HCT116 (cell line): ENCODE data around the gene CHERP. TPM values are rescaled to one million over a fixed set of nuclear protein-coding genes. Genes with fewer than 3 reads are reported as not detected.
A peak's percentile ranks its signal among the peaks of the same experiment; 100 is the strongest.
"Not testable (repeated sequence)": the region's sequence is repeated elsewhere in the genome, so short reads cannot be mapped to it uniquely, and the experiment has no call there.

Experiments
- ATAC-seq: fragments of 200-7000 bp; cut with Tn5 transposase; 2 replicates; pipeline ENCODE4 v1.9.1; 2020; ENCODE audit warnings: mild to moderate bottlenecking, moderate library complexity
- BruUV-seq: library from RNA; stranded (reverse); fragments of 400-500 nt; replicated peaks from 2 replicates; lab custom pipeline; 2021; lab: Mats Ljungman, UMichigan
- CTCF ChIA-PET: fragments of 300-600 bp; sonication (Branson Sonifier 250); formaldehyde crosslinking; loops from one replicate; lab custom pipeline; 2021; ENCODE audit warnings: antibody characterized with exemption; lab: Charles Lee
- POLR2A ChIA-PET: fragments of 300-600, 350-600 bp; sonication (Branson Sonifier 250); formaldehyde crosslinking; loops from one replicate; lab custom pipeline; 2021; ENCODE audit warnings: antibody characterized with exemption; lab: Charles Lee
- RAD21 ChIA-PET, 2 experiments: fragments of 300-600 bp; sonication (Branson Sonifier 250); formaldehyde crosslinking; loops; one replicate each; lab custom pipeline; 2023; ENCODE audit warnings: low total read pairs in 2 of 2; ENCODE audit not compliant: uncharacterized antibody in 2 of 2, unreplicated experiment in 2 of 2, low non-redundant PET in 1 of 2; lab: Charles Lee
- DNase-seq: peaks from one replicate; pipeline ENCODE4 v3.0.0-alpha.2; 2010; ENCODE audit warnings: low read depth, low spot score
- H2AFZ ChIP-seq: fragments of 200-600 bp; shearing (Covaris generic), sonication (generic); 2 replicates; pipeline ENCODE4 v1.6.1; 2017; ENCODE audit warnings: low read depth, mixed run types, mixed read lengths, antibody characterized with exemption, low read length; ENCODE audit not compliant: poor library complexity, severe bottlenecking
- H3K27ac ChIP-seq: 2 replicates; pipeline ENCODE4 v1.5.1; 2012; ENCODE audit warnings: low read depth, low read length
- H3K27me3 ChIP-seq: fragments of 200-600 bp; sonication (generic); 2 replicates; pipeline ENCODE4 v1.6.1; 2016; ENCODE audit warnings: mixed run types, low read length, mixed read lengths; ENCODE audit not compliant: insufficient read depth
- H3K36me3 ChIP-seq, 2 experiments: fragments of 200-500 bp in 1 of 2; fragments of 200-600 bp in 1 of 2; sonication (Bioruptor generic) in 1 of 2; sonication (generic) in 1 of 2; 2 replicates each; pipeline versions ENCODE4 v1.5.1 to v1.6.1; 2014 to 2016; ENCODE audit warnings: low read length in 2 of 2, inconsistent platforms in 1 of 2, mixed read lengths in 1 of 2, mixed run types in 1 of 2; ENCODE audit not compliant: insufficient read depth in 2 of 2, control insufficient read depth in 1 of 2
- H3K4me1 ChIP-seq, 2 experiments: fragments of 200-600 bp in 1 of 2; sonication (generic) in 1 of 2; 2 replicates each; pipeline versions ENCODE4 v1.5.1 to v1.6.1; 2012 to 2017; ENCODE audit warnings: low read length in 2 of 2, inconsistent platforms in 1 of 2, mild to moderate bottlenecking in 1 of 2, mixed read lengths in 1 of 2, mixed run types in 1 of 2, moderate library complexity in 1 of 2; ENCODE audit not compliant: insufficient read depth in 2 of 2, control insufficient read depth in 1 of 2
- H3K4me2 ChIP-seq: fragments of 200-600 bp; sonication (generic); 2 replicates; pipeline ENCODE4 v1.6.1; 2017; ENCODE audit warnings: mixed run types, low read length, mixed read lengths
- H3K4me3 ChIP-seq, 2 experiments: fragments of 200-600 bp in 1 of 2; sonication (generic) in 1 of 2; replicated peaks in 1 of 2; 2 replicates each; pipeline ENCODE4 v1.5.1; 2011 to 2016; ENCODE audit warnings: low read length in 2 of 2, control low read depth in 1 of 2, low read depth in 1 of 2, mild to moderate bottlenecking in 1 of 2, mixed read lengths in 1 of 2, mixed run types in 1 of 2
- H3K79me2 ChIP-seq: fragments of 200-600 bp; sonication (generic); 2 replicates; pipeline ENCODE4 v1.6.1; 2017; ENCODE audit warnings: mild to moderate bottlenecking, mixed run types, low read length, moderate library complexity, mixed read lengths; ENCODE audit not compliant: insufficient read depth
- H3K9ac ChIP-seq: fragments of 200-600 bp; sonication (generic); 2 replicates; pipeline ENCODE4 v1.6.1; 2016; ENCODE audit warnings: low read length, mixed read lengths
- H3K9me2 ChIP-seq: fragments of 200-600 bp; sonication (generic), shearing (Covaris generic); 2 replicates; pipeline ENCODE4 v1.6.1; 2017; ENCODE audit warnings: mixed run types, mild to moderate bottlenecking, moderate library complexity; ENCODE audit not compliant: insufficient read depth
- H3K9me3 ChIP-seq, 2 experiments: fragments of 200-500 bp in 1 of 2; fragments of 200-600 bp in 1 of 2; sonication (Bioruptor generic) in 1 of 2; sonication (generic) in 1 of 2; 2 replicates each; pipeline ENCODE4 v1.6.1; 2014 to 2017; ENCODE audit warnings: low read length in 2 of 2, mixed read lengths in 2 of 2, inconsistent platforms in 1 of 2, low read depth in 1 of 2, mild to moderate bottlenecking in 1 of 2, mixed run types in 1 of 2, moderate library complexity in 1 of 2; ENCODE audit not compliant: control insufficient read depth in 1 of 2, insufficient read depth in 1 of 2
- H4K20me1 ChIP-seq: fragments of 200-600 bp; sonication (generic), shearing (Covaris generic); 2 replicates; pipeline ENCODE4 v1.6.1; 2017; ENCODE audit warnings: mixed run types, mild to moderate bottlenecking, moderate library complexity; ENCODE audit not compliant: insufficient read depth
- CBX3 ChIP-seq: IDR thresholded peaks from 2 replicates; pipeline ENCODE4 v1.6.1; 2012; ENCODE audit warnings: low read depth
- CEBPB ChIP-seq: IDR thresholded peaks from 2 replicates; pipeline ENCODE4 v1.6.1; 2012; ENCODE audit warnings: low read depth
- EGR1 ChIP-seq: IDR thresholded peaks from 2 replicates; pipeline ENCODE4 v1.6.1; 2012; ENCODE audit warnings: low read depth
- ELF1 ChIP-seq: IDR thresholded peaks from 2 replicates; pipeline ENCODE4 v1.6.1; 2012; ENCODE audit warnings: low read depth, borderline replicate concordance
- EZH2 ChIP-seq: fragments of 200-600 bp; sonication (generic); IDR thresholded peaks from 2 replicates; pipeline ENCODE4 v1.6.1; 2017; ENCODE audit warnings: antibody characterized with exemption, mixed run types
- EZH2phosphoT487 ChIP-seq: fragments of 200-600 bp; IDR thresholded peaks from 2 replicates; pipeline ENCODE4 v1.6.1; 2018; ENCODE audit warnings: antibody characterized with exemption, borderline replicate concordance
- FOSL1 ChIP-seq: IDR thresholded peaks from 2 replicates; pipeline ENCODE4 v1.6.1; 2012; ENCODE audit warnings: low read depth
- JUND ChIP-seq: IDR thresholded peaks from 2 replicates; pipeline ENCODE4 v1.6.1; 2012
- POLR2A ChIP-seq: IDR thresholded peaks from 2 replicates; pipeline ENCODE4 v1.7.0; 2011; ENCODE audit warnings: borderline replicate concordance; ENCODE audit not compliant: insufficient read depth, insufficient read length; ENCODE audit errors: extremely low read depth
- SP1 ChIP-seq: IDR thresholded peaks from 2 replicates; pipeline ENCODE4 v1.6.1; 2012; ENCODE audit warnings: low read depth
- SRF ChIP-seq: IDR thresholded peaks from 2 replicates; pipeline ENCODE4 v1.6.1; 2012; ENCODE audit warnings: low read depth
- ZNF274 ChIP-seq: fragments of 200-500 bp; sonication (Bioruptor generic); IDR thresholded peaks from 2 replicates; pipeline ENCODE4 v1.6.1; 2014; ENCODE audit warnings: mild to moderate bottlenecking, low read depth, low read length, inconsistent platforms
- intact Hi-C: fragments of 100-400 bp; cut with micrococcal nuclease; formaldehyde crosslinking; loops from 2 replicates; pipeline ENCODE4 v1.10.0; 2022
- total RNA-seq: library from RNA; stranded (reverse); gene quantifications from one replicate; pipeline ENCODE4 v1.2.1, GENCODE V29; 2021; ENCODE audit not compliant: unreplicated experiment
- TF ChIP-seq, protein P1 (sequence below): IDR thresholded peaks from 2 replicates; pipeline ENCODE4 v1.6.1; 2012
- TF ChIP-seq, protein P2 (sequence below), 3 experiments: fragments of 200-600 bp in 1 of 3; sonication (generic) in 1 of 3; IDR thresholded peaks in 2 of 3; conservative IDR thresholded peaks in 1 of 3; 2 replicates each; pipeline ENCODE4 v1.5.1; 2012 to 2017; ENCODE audit warnings: low read depth in 2 of 3, low read length in 2 of 3, antibody characterized with exemption in 1 of 3, borderline replicate concordance in 1 of 3, control low read depth in 1 of 3, mild to moderate bottlenecking in 1 of 3, mixed read lengths in 1 of 3, mixed run types in 1 of 3, moderate library complexity in 1 of 3; ENCODE audit not compliant: insufficient read depth in 1 of 3

CHERP gene
- total RNA-seq, 1 experiment from 2014 or later, result 65.8 TPM

DNA sequence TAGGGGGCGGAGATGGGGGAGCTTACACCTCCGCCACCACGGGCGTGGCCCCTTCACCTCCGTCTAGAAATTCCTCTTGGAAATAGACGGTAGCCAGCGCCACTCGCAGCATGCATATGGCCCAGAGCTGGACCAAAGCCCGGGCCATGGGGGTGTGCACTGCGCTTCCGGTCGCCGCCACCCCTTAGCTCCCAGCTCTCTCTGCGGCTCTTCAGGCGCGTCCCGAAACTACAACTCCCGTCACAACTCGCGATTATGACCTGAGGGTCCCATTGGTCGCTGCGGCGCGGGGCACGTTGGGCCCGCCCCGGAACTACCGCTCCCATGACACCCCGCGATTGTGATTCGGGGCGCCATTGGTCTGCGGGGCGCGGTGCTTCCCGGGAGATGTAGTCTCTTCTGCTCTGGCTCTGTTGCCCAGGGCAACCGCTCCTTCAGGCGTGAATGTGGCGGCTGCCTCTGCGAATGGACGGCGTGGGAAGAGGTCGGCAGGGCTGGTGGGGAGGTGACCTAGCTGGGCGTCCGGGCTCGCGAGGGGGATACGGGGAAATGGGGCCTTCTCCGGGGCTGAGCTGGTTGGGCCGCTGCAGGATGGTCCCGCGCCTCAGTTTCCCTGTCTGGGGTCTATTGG lies 46.1 kb downstream of the CHERP start, which contains the start of the genes C19orf44 and CALR3 (continued):
- TF ChIP-seq CBX3, result no peak
- no peak for TF ChIP-seq JUND
- TF ChIP-seq SRF, result no peak
- TF ChIP-seq POLR2A, result peak; percentile 32
- no peak for TF ChIP-seq EGR1
- TF ChIP-seq, protein P1, sequence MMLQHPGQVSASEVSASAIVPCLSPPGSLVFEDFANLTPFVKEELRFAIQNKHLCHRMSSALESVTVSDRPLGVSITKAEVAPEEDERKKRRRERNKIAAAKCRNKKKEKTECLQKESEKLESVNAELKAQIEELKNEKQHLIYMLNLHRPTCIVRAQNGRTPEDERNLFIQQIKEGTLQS, result no peak
- TF ChIP-seq CEBPB, result no peak
- no peak for TF ChIP-seq ZNF274
- no peak for TF ChIP-seq EZH2
- peak; percentile 98 for TF ChIP-seq SP1
- TF ChIP-seq EZH2phosphoT487, result no peak
- peak; percentile 88 for TF ChIP-seq ELF1
- TF ChIP-seq, protein P2, sequence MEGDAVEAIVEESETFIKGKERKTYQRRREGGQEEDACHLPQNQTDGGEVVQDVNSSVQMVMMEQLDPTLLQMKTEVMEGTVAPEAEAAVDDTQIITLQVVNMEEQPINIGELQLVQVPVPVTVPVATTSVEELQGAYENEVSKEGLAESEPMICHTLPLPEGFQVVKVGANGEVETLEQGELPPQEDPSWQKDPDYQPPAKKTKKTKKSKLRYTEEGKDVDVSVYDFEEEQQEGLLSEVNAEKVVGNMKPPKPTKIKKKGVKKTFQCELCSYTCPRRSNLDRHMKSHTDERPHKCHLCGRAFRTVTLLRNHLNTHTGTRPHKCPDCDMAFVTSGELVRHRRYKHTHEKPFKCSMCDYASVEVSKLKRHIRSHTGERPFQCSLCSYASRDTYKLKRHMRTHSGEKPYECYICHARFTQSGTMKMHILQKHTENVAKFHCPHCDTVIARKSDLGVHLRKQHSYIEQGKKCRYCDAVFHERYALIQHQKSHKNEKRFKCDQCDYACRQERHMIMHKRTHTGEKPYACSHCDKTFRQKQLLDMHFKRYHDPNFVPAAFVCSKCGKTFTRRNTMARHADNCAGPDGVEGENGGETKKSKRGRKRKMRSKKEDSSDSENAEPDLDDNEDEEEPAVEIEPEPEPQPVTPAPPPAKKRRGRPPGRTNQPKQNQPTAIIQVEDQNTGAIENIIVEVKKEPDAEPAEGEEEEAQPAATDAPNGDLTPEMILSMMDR (IDR thresholded peaks at IDR 0.05 in 2 of 3, conservative IDR thresholded peaks at IDR 0.05 in 1 of 3; ENCODE audit: borderline replicate concordance in 1 of 3, insufficient read depth in 1 of 3, low read depth in 2 of 3, low read length in 2 of 3), result no peak
- no peak for TF ChIP-seq FOSL1

DNA sequence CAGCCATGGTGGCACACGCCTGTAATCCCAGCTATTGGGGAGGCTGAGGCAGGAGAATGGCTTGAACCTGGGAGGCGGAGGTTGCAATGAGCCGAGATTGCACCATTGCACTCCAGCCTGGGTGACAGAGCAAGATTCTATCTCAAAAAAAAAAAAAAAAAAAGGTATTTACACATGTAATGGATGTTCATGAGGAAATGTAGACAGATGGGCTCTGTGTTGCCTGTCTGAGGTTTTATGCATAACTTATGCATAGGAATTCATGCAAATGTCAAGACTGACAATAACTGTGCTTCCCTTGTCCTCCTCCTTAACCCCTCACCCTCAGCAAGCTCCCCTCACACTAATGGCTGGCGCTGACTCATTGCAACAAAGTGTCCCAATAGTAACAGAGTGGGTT lies 55.8 kb downstream of the CHERP start:
- H3K27me3 ChIP-seq, H3K79me2 ChIP-seq, H4K20me1 ChIP-seq, ATAC-seq, H3K36me3 ChIP-seq, H3K4me1 ChIP-seq, H3K9me3 ChIP-seq, intact Hi-C loops, H3K9ac ChIP-seq, H3K4me3 ChIP-seq, BruUV-seq, H2AFZ ChIP-seq, H3K9me2 ChIP-seq, DNase-seq, H3K4me2 ChIP-seq, RAD21 ChIA-PET, H3K27ac ChIP-seq: not testable (repeated sequence)
- CTCF ChIA-PET, result interaction anchor here (1.3 kb wide), 1 partner anchor 45 kb away, joined by 3 read pairs; no protein-coding TSS in a partner anchor
- POLR2A ChIA-PET, result interaction anchor here (0.7 kb wide), 1 partner anchor 430 kb away, joined by 3 read pairs; no protein-coding TSS in a partner anchor
